ENCODE data around the gene SPPL2C. TPM values are rescaled to one million over a fixed set of nuclear protein-coding genes. Genes with fewer than 3 reads are reported as not detected.

SPPL2C gene
- total RNA-seq, 1 experiment from 2014 or later, result not detected

GRCh38 chr17:45876539-45876938 lies 31.9 kb downstream of the SPPL2C start:
- Histone ChIP-seq H4K91ac (ENCODE audit: insufficient read length, low read depth, low read length) (no peak overlapping the region), H2BK5ac (ENCODE audit: insufficient read length, low read length) (no peak overlapping the region), H4K20me1 (ENCODE audit: control insufficient read depth, insufficient read depth, insufficient read length) (no peaks in the 10 kb centered on the region), H3K9me3 (ENCODE audit: control insufficient read depth, low read depth, low read length) (no peaks in the 10 kb centered on the region), H3K9ac (ENCODE audit: extremely low read depth, insufficient read length, low read length) (no peak overlapping the region), H3K18ac (ENCODE audit: insufficient read length, low read depth, low read length) (no peak overlapping the region), H2BK20ac (ENCODE audit: low read depth, low read length, poor library complexity, severe bottlenecking) (no peak overlapping the region), H3K4me1 (ENCODE audit: insufficient read depth, low read length) (no peaks in the 10 kb centered on the region), H3K27ac (ENCODE audit: insufficient read length, low read depth, low read length) (no peak overlapping the region), H2AK5ac (ENCODE audit: insufficient read length, low read length) (no peak overlapping the region), H2BK15ac (ENCODE audit: low read depth, low read length) (no peak overlapping the region), H3K27me3 (ENCODE audit: insufficient read depth, low read length) (no peaks in the 10 kb centered on the region), H3K79me2 (ENCODE audit: insufficient read depth, low read length) (no peaks in the 10 kb centered on the region), H3K14ac (ENCODE audit: insufficient read depth, low read length) (no peak overlapping the region), H3K23ac (ENCODE audit: insufficient read length, low read depth, low read length) (no peak overlapping the region), H2BK12ac (ENCODE audit: insufficient read length, low read depth, low read length) (no peak overlapping the region), H3K79me1 (ENCODE audit: insufficient read depth, low read depth, low read length, poor library complexity, severe bottlenecking) (no peaks in the 10 kb centered on the region), H2BK120ac (ENCODE audit: low read depth, low read length, poor library complexity, severe bottlenecking) (no peak overlapping the region), H2AFZ (ENCODE audit: low read length) (no peak overlapping the region), H4K5ac (ENCODE audit: insufficient read length, low read depth, low read length) (no peak overlapping the region), H3K4ac (ENCODE audit: low read depth, low read length) (no peak overlapping the region), H4K8ac (replicated peaks; ENCODE audit: insufficient read length, low read depth, low read length) (no peak overlapping the region), H3K56ac (ENCODE audit: insufficient read length, low read depth, low read length) (no peak overlapping the region), H3K4me2 (ENCODE audit: insufficient read depth, insufficient read length, low read length) (no peak overlapping the region), H3T11ph (ENCODE audit: low read length) (no peak overlapping the region), H3K23me2 (ENCODE audit: insufficient read length, low read depth, low read length, poor library complexity, severe bottlenecking) (no peaks in the 10 kb centered on the region)
- H3K9me3 Mint-ChIP-seq, result no peaks in the 10 kb centered on the region
- no CpG with 5 or more reads among the region's 3 CpGs for WGBS (ENCODE audit: extremely low coverage, insufficient read length, low lambda C conversion rate)
- H3K27me3 Mint-ChIP-seq (ENCODE audit: low read depth), result peaks cover 24% of the 10 kb centered on the region
- H3K4me3 Mint-ChIP-seq, result no peak overlapping the region
- no peak for DNase-seq
- peaks cover under 1 to 2% of the 10 kb centered on the region in 2 experiments; a peak in 2 of 4 replicates for H3K4me1 Mint-ChIP-seq
- no peaks in the 10 kb centered on the region for H3K36me3 Mint-ChIP-seq (ENCODE audit: insufficient read depth in 1 of 3, low read depth in 3 of 3)
- no peak for TF ChIP-seq CTCF (conservative IDR thresholded peaks at IDR 0.05)
- no peak overlapping the region for H3K27ac Mint-ChIP-seq
